Endothelial cell of umbilical vein (primary cell): ENCODE data around the gene CRELD1. TPM values are rescaled to one million over a fixed set of nuclear protein-coding genes. Genes with fewer than 3 reads are reported as not detected.

Source experiments
- BruUV-seq: library from RNA; stranded (reverse); fragments of 400-500 nt; replicated peaks from 2 replicates; lab custom pipeline; 2021; lab: Mats Ljungman, UMichigan
- CTCF ChIA-PET: fragments of 300-600, 350-600 bp; sonication (Branson Sonifier 250); formaldehyde crosslinking; loops from one replicate; lab custom pipeline; 2021; ENCODE audit warnings: antibody characterized with exemption, inconsistent platforms; lab: Charles Lee
- POLR2A ChIA-PET: fragments of 300-600, 350-600 bp; sonication (Branson Sonifier 250); formaldehyde crosslinking; loops from one replicate; lab custom pipeline; 2021; ENCODE audit warnings: antibody characterized with exemption, inconsistent platforms; lab: Charles Lee
- DNase-seq: peaks from one replicate; pipeline ENCODE4 v3.0.0-alpha.2; 2011; ENCODE audit warnings: low read depth, low spot score
- FAIRE-seq: peaks from 2 replicates; lab custom pipeline; 2011; peaks lifted over from hg19 to GRCh38; lab: Jason Lieb, UNC
- H2AFZ ChIP-seq: 2 replicates; pipeline ENCODE4 v1.6.0; 2012; ENCODE audit warnings: low read depth, low read length, control low read depth, inconsistent platforms
- H3K27ac ChIP-seq: 2 replicates; pipeline ENCODE4 v1.5.1; 2011; ENCODE audit warnings: low read depth, mild to moderate bottlenecking, control low read depth, low read length, moderate library complexity; ENCODE audit not compliant: insufficient read depth
- H3K27me3 ChIP-seq, 2 experiments: 2 replicates each; pipeline versions ENCODE4 v1.6.0 to v1.6.1; 2011; ENCODE audit warnings: low read length in 2 of 2, mixed read lengths in 1 of 2; ENCODE audit not compliant: control insufficient read depth in 2 of 2, insufficient read depth in 2 of 2
- H3K36me3 ChIP-seq, 2 experiments: 2 replicates in 1 of 2; 3 replicates in 1 of 2; pipeline ENCODE4 v1.5.1; 2011; ENCODE audit warnings: low read length in 2 of 2, mild to moderate bottlenecking in 1 of 2, moderate library complexity in 1 of 2; ENCODE audit not compliant: control insufficient read depth in 2 of 2, insufficient read depth in 2 of 2; ENCODE audit errors: extremely low read depth in 1 of 2
- H3K4me1 ChIP-seq: 3 replicates; pipeline ENCODE4 v1.5.1; 2011; ENCODE audit warnings: mild to moderate bottlenecking, low read length; ENCODE audit not compliant: control insufficient read depth, insufficient read depth; ENCODE audit errors: extremely low read depth
- H3K4me2 ChIP-seq: 2 replicates; pipeline ENCODE4 v1.6.1; 2011; ENCODE audit warnings: low read length, control low read depth, mixed read lengths; ENCODE audit not compliant: insufficient read depth
- H3K4me3 ChIP-seq, 3 experiments: fragments of 200-600 bp in 1 of 3; sonication (generic), shearing (Covaris generic) in 1 of 3; replicated peaks in 1 of 3; 2 replicates each; pipeline ENCODE4 v1.5.1; 2011 to 2016; ENCODE audit warnings: control low read depth in 3 of 3, low read length in 3 of 3, mild to moderate bottlenecking in 2 of 3, inconsistent platforms in 1 of 3, low read depth in 1 of 3, moderate library complexity in 1 of 3; ENCODE audit not compliant: insufficient read depth in 1 of 3
- H3K79me2 ChIP-seq: 2 replicates; pipeline ENCODE4 v1.6.0; 2012; ENCODE audit warnings: low read length, inconsistent platforms; ENCODE audit not compliant: control insufficient read depth, insufficient read depth
- H3K9ac ChIP-seq: replicated peaks from 2 replicates; pipeline ENCODE3; 2011; ENCODE audit warnings: low read length, control low read depth; ENCODE audit not compliant: insufficient read depth; ENCODE audit errors: extremely low read depth
- H3K9me1 ChIP-seq: replicated peaks from 3 replicates; pipeline ENCODE4 v1.6.0; 2011; ENCODE audit warnings: mild to moderate bottlenecking, low read length; ENCODE audit not compliant: control insufficient read depth, insufficient read depth; ENCODE audit errors: extremely low read depth
- H3K9me3 ChIP-seq: replicated peaks from 2 replicates; pipeline ENCODE4 v1.5.1; 2012; ENCODE audit warnings: low read length, inconsistent platforms; ENCODE audit not compliant: control insufficient read depth, insufficient read depth
- H4K20me1 ChIP-seq: replicated peaks from 2 replicates; pipeline ENCODE3; 2011; ENCODE audit warnings: mild to moderate bottlenecking, low read length; ENCODE audit not compliant: control insufficient read depth, insufficient read depth; ENCODE audit errors: extremely low read depth
- EZH2 ChIP-seq: IDR thresholded peaks from 2 replicates; pipeline ENCODE4 v1.6.1; 2012; ENCODE audit warnings: borderline replicate concordance, low read depth, mild to moderate bottlenecking, moderate library complexity, low read length, inconsistent platforms; ENCODE audit not compliant: severe bottlenecking
- FOS ChIP-seq: IDR thresholded peaks from 2 replicates; pipeline ENCODE4 v1.6.1; 2011; ENCODE audit warnings: mild to moderate bottlenecking, low read length, moderate library complexity, borderline replicate concordance; ENCODE audit not compliant: insufficient read depth
- GATA2 ChIP-seq: IDR thresholded peaks from 2 replicates; pipeline ENCODE4 v1.7.0; 2011; ENCODE audit warnings: low read depth, mild to moderate bottlenecking, moderate library complexity, mixed read lengths, low read length; ENCODE audit not compliant: insufficient read length, insufficient read depth
- JUN ChIP-seq: IDR thresholded peaks from 2 replicates; pipeline ENCODE4 v1.6.1; 2011; ENCODE audit warnings: borderline replicate concordance, low read depth; ENCODE audit not compliant: insufficient read length, insufficient read depth
- MYC ChIP-seq: IDR thresholded peaks from one replicate; pipeline ENCODE4 v1.6.1; 2011; ENCODE audit warnings: mild to moderate bottlenecking, low read depth, low read length
- POLR2A ChIP-seq: IDR thresholded peaks from 2 replicates; pipeline ENCODE4 v1.6.1; 2012; ENCODE audit warnings: low read depth, mild to moderate bottlenecking, control low read depth, low read length
- POLR2AphosphoS5 ChIP-seq: IDR thresholded peaks from 2 replicates; pipeline ENCODE4 v1.6.1; 2012; ENCODE audit warnings: low read depth, mild to moderate bottlenecking, control low read depth, low read length, moderate library complexity; ENCODE audit not compliant: insufficient read depth
- dilution Hi-C: fragments of 300-500 bp; cut with MboI; formaldehyde crosslinking; loops from one replicate; pipeline ENCODE4 v1.15.0; 2019; ENCODE audit warnings: low sequenced_read_pairs; ENCODE audit not compliant: extremely low pct_ligation_motif_present
- intact Hi-C: fragments of 100-400 bp; cut with micrococcal nuclease; formaldehyde crosslinking; loops from one replicate; pipeline ENCODE4 v1.10.0; 2022
- polyA plus RNA-seq, 4 experiments: library from polyadenylated mRNA; depleted of rRNA in 3 of 4; stranded (reverse) in 3 of 4; unstranded in 1 of 4; fragments of >200 nt; gene quantifications; 2 replicates each; pipeline versions ENCODE4 v1.2.1 to v1.2.3, GENCODE V29; 2011 to 2012; ENCODE audit warnings: missing spikeins in 1 of 4
- total RNA-seq: library from RNA; stranded (reverse); gene quantifications from 2 replicates; pipeline ENCODE4 v1.2.3, GENCODE V29; 2021
- TF ChIP-seq, protein P1 (sequence below): IDR thresholded peaks from 2 replicates; pipeline ENCODE4 v1.6.1; 2011; ENCODE audit not compliant: insufficient read depth, insufficient read length
- TF ChIP-seq, protein P2 (sequence below), 2 donors: IDR thresholded peaks; 1 replicate in 1 of 2; 2 replicates in 1 of 2; pipeline ENCODE4 v1.5.1; 2011; ENCODE audit warnings: low read length in 2 of 2, mild to moderate bottlenecking in 2 of 2, moderate library complexity in 2 of 2, control low read depth in 1 of 2, inconsistent platforms in 1 of 2, low read depth in 1 of 2; ENCODE audit not compliant: insufficient read depth in 1 of 2; ENCODE audit errors: extremely low read depth in 1 of 2

Gene CRELD1
- total and polyA plus RNA-seq, 2 donors (not counting 3 experiments of a cell fraction or from before 2014, with no cell fraction given), result 21.6 to 43.9 TPM

DNA sequence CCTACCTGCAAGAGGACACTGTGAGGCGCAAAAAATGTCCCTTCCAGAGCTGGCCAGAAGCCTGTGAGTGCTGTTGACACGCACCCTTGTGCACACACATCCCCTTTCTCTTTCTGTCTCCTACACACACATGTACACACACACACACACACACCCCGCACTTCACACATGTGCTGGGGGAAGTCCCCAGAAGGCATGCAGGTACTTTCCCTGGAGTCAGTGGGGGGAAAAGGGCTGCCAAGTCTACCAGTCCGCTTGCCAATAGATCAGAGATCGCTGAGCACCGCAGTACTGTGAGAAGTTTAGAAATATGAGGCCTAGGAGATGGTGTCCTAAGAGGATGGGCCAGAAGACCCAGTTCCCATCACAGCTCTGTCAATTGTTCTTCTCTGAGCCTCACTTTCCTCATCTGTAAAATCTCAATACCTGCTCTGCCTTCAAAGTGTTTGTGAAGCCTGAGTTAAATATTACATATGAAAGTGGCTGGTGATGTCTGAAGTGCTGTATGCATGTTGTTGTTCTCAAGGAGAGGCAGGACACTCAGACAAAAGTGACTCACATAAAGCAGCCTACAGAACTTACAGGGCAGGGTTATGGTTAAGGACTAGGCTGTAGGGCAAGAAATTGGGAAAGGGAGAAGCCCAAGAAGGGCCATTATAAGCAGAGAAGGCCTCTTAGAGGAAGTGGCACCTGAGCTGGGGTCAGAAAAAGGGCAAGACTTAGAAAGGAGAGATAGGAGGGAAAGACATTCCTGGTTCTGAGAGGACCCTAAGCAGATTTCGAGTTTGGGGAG, 24.2 kb upstream of the CRELD1 start:
- H3K9me3 ChIP-seq, result no peaks in the 10 kb centered on the region
- FAIRE-seq, result no peak
- no peak overlapping the region for H3K4me2 ChIP-seq
- BruUV-seq, result no TSS peak
- no peaks in the 10 kb centered on the region for H3K9me1 ChIP-seq
- intact Hi-C loops, result no loop called here
- no peaks in the 10 kb centered on the region for H4K20me1 ChIP-seq
- no peak overlapping the region for H3K9ac ChIP-seq
- H3K27ac ChIP-seq, result no peak overlapping the region
- H3K79me2 ChIP-seq, result no peaks in the 10 kb centered on the region
- no peak overlapping the region for H3K4me3 ChIP-seq
- CTCF ChIA-PET, result no interaction called here
- dilution Hi-C loops, result no loop called here
- no peaks in the 10 kb centered on the region for H3K36me3 ChIP-seq
- no peaks in the 10 kb centered on the region for H3K4me1 ChIP-seq
- no peak for DNase-seq
- POLR2A ChIA-PET, result no interaction called here
- no peak overlapping the region for H2AFZ ChIP-seq
- no peaks in the 10 kb centered on the region for H3K27me3 ChIP-seq
- TF ChIP-seq, protein P1, sequence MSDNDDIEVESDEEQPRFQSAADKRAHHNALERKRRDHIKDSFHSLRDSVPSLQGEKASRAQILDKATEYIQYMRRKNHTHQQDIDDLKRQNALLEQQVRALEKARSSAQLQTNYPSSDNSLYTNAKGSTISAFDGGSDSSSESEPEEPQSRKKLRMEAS, result no peak
- TF ChIP-seq EZH2 (no peak), MYC (no peak), POLR2AphosphoS5 (no peak), JUN (no peak), FOS (no peak), GATA2 (no peak), POLR2A (no peak)
- TF ChIP-seq, protein P2, sequence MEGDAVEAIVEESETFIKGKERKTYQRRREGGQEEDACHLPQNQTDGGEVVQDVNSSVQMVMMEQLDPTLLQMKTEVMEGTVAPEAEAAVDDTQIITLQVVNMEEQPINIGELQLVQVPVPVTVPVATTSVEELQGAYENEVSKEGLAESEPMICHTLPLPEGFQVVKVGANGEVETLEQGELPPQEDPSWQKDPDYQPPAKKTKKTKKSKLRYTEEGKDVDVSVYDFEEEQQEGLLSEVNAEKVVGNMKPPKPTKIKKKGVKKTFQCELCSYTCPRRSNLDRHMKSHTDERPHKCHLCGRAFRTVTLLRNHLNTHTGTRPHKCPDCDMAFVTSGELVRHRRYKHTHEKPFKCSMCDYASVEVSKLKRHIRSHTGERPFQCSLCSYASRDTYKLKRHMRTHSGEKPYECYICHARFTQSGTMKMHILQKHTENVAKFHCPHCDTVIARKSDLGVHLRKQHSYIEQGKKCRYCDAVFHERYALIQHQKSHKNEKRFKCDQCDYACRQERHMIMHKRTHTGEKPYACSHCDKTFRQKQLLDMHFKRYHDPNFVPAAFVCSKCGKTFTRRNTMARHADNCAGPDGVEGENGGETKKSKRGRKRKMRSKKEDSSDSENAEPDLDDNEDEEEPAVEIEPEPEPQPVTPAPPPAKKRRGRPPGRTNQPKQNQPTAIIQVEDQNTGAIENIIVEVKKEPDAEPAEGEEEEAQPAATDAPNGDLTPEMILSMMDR (IDR thresholded peaks at IDR 0.05; ENCODE audit: extremely low read depth in 1 of 2, insufficient read depth in 1 of 2, low read depth in 1 of 2, low read length in 2 of 2), result no peak
